Heart left ventricle (tissue), 16 donors: Measurements from ENCODE around the gene ALPP. TPM values are rescaled to one million over a fixed set of nuclear protein-coding genes. Genes with fewer than 3 reads are reported as not detected.

Experiments used
- ATAC-seq, 4 donors: fragments of 200-7000 bp; cut with Tn5 transposase; one replicate each; pipeline ENCODE4 v1.9.1; 2020 to 2022; ENCODE audit warnings: moderate library complexity in 4 of 4, mild to moderate bottlenecking in 3 of 4, moderate number of reproducible peaks in 1 of 4
- DNase-seq, 5 donors: peaks; one replicate each; pipeline ENCODE4 v3.0.0-alpha.2; 2020
- H3K27ac ChIP-seq, 12 donors: fragments of 200-600 bp; sonication (generic) in 4 of 12; one replicate each; pipeline versions ENCODE4 v1.5.0 to v1.8.0; 2016 to 2022; ENCODE audit warnings: mild to moderate bottlenecking in 2 of 12
- H3K27me3 ChIP-seq, 9 donors: fragments of 200-600 bp; sonication (generic) in 2 of 9; one replicate each; pipeline versions ENCODE4 v1.5.1 to v1.8.0; 2016 to 2022; ENCODE audit warnings: mild to moderate bottlenecking in 3 of 9
- H3K36me3 ChIP-seq, 9 donors: fragments of 200-600 bp; sonication (generic) in 2 of 9; one replicate each; pipeline versions ENCODE4 v1.5.0 to v1.8.0; 2018 to 2022; ENCODE audit warnings: mild to moderate bottlenecking in 2 of 9
- H3K4me1 ChIP-seq, 12 donors: fragments of 200-600 bp; sonication (generic) in 4 of 12; one replicate each; pipeline versions ENCODE4 v1.5.0 to v1.8.0; 2016 to 2022; ENCODE audit warnings: mild to moderate bottlenecking in 3 of 12
- H3K4me3 ChIP-seq, 12 donors: fragments of 200-600 bp; sonication (generic) in 4 of 12; one replicate each; pipeline versions ENCODE4 v1.5.0 to v1.8.0; 2017 to 2022; ENCODE audit warnings: mild to moderate bottlenecking in 9 of 12, moderate library complexity in 4 of 12
- H3K9me3 ChIP-seq, 12 donors: fragments of 200-600 bp; sonication (generic) in 4 of 12; one replicate each; pipeline versions ENCODE4 v1.5.0 to v1.8.0; 2016 to 2022; ENCODE audit warnings: mild to moderate bottlenecking in 1 of 12
- POLR2A ChIP-seq, 2 donors: fragments of 450-650 bp; IDR thresholded peaks; one replicate each; pipeline ENCODE4 v1.6.1; 2017; ENCODE audit warnings: antibody characterized with exemption in 2 of 2, mild to moderate bottlenecking in 2 of 2, moderate library complexity in 2 of 2
- WGBS, 4 donors: extraction: QIAGEN DNeasy Blood & Tissue Kit in 2 of 4; methylation state at CpG; one replicate each; pipeline versions ENCODE4 v1.1.5 to v1.1.7; 2013 to 2018; 5-methylcytosine and 5-hydroxymethylcytosine counted together
- intact Hi-C, 10 donors: fragments of 100-400 bp; cut with DNase I; formaldehyde crosslinking; loops; one replicate each; pipeline versions ENCODE4 v1.11.1 to v1.14.2; 2022
- polyA plus RNA-seq, 2 donors: library from polyadenylated mRNA; stranded (reverse); fragments of 200-250 nt; gene quantifications; one replicate each; pipeline ENCODE4 v1.2.3, GENCODE V29; 2013
- total RNA-seq, 9 donors: library from RNA; depleted of rRNA in 2 of 9; stranded (reverse); fragments of >200 nt in 2 of 9; fragmentation: NEBNext Ultra II Directional in 3 of 9; extraction: Animal tissue kit (Norgen Biotek cat#: 25700) in 3 of 9; gene quantifications; one replicate each; pipeline versions ENCODE4 v1.1.0 to v1.2.4, GENCODE V29; 2016 to 2023
- TF ChIP-seq, protein P1 (sequence below), 12 donors: fragments of 200-600 bp; sonication (generic) in 4 of 12; IDR thresholded peaks; one replicate each; pipeline versions ENCODE4 v1.5.0 to v1.8.0; 2018 to 2022; ENCODE audit warnings: antibody characterized with exemption in 12 of 12, mild to moderate bottlenecking in 5 of 12
- donor health status: ischemic (EF 13 %, LVEDD 7.1; RV severe dilation, severe dysfunction).
- donor health status: healthy with polysubstance abuse.
- donor health status: DM: no; HTN: yes; CAD: no.
- donor health status: DM: no; HTN: no; CAD: no.
- donor health status: ischemic (EF 25% LVEDD 6.9; RV normal size, moderate dysfunction).
- donor health status: ischemic (EF 25% LVEDD 5.7; RV mildly dilated, moderate dysfunction).
- donor health status: healthy.
- donor health status: DM: yes; HTN: yes; CAD: no.
- donor health status: ischemic (EF 35%, LVEDD 5.7; RV mildly dilated, moderate dysfunction).
- donor health status: nonischemic (EF 11% LVEDD 7.7; RV severe dilation, severe dysfunction).
- donor health status: DM: yes; HTN: yes; CAD: no.
- donor health status: PGD.
- donor health status: ischemic (EF 29% LVEDD 5.4; RV normal size, mild dysfunction).
- donor health status: nonischemic (EF 23%, LVEDD 6.1; RV moderate dilation, normal function).

ALPP gene
- total and polyA plus RNA-seq, 11 donors: not detected

DNA sequence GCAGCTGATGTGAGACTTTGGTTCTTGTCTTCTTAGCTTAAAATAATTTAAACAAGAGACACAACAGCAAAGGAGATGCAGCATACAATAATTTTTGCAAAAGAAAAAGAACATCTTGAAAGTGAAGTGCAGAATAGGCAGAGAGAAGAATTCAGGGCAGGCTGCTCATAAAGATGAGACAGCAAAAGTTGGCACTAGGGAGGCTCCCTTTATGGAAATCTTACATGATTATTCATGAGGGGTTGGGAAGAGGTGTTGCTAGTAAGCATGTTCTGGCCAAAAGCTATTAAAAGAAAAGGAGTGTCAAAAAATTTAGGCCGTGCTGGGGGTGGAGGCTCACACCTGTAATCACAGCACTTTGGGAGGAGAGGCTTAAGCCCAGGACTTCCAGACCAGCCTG, 4.2 kb upstream of the ALPP start:
- no peak for DNase-seq

DNA sequence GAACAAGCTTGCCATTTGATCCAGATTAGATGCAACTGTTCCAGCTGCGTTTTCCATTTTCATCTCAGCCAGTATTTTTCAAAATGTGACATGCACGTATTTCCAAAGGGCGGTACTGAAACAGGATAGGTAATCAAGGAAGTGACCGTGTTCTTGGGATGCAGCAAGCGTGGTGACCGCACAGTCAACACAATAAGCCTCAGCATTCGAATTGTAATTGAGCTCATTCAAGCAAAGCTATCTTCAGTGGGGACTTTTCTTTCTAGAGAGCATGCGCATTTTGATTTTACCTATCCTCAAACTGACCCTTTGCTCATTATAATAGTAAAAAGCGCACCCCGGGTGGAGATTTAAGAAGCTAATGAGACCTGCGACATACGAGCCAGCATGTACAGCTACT, 3.4 kb upstream of the ALPP start:
- Histone ChIP-seq H3K27ac (no peak overlapping the region), H3K27me3 (peaks cover 0 to 9% (median 0%) of the 10 kb centered on the region in 9 donors), H3K4me1 (no peaks in the 10 kb centered on the region), H3K9me3 (no peaks in the 10 kb centered on the region), H3K4me3 (no peak overlapping the region), H3K36me3 (no peaks in the 10 kb centered on the region)
- TF ChIP-seq, protein P1, sequence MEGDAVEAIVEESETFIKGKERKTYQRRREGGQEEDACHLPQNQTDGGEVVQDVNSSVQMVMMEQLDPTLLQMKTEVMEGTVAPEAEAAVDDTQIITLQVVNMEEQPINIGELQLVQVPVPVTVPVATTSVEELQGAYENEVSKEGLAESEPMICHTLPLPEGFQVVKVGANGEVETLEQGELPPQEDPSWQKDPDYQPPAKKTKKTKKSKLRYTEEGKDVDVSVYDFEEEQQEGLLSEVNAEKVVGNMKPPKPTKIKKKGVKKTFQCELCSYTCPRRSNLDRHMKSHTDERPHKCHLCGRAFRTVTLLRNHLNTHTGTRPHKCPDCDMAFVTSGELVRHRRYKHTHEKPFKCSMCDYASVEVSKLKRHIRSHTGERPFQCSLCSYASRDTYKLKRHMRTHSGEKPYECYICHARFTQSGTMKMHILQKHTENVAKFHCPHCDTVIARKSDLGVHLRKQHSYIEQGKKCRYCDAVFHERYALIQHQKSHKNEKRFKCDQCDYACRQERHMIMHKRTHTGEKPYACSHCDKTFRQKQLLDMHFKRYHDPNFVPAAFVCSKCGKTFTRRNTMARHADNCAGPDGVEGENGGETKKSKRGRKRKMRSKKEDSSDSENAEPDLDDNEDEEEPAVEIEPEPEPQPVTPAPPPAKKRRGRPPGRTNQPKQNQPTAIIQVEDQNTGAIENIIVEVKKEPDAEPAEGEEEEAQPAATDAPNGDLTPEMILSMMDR (IDR thresholded peaks at IDR 0.05): no peak
- TF ChIP-seq POLR2A (IDR thresholded peaks at IDR 0.05): no peak
- intact Hi-C loops: no loop called here
- whole genome bisulfite sequencing, 4 donors: 60 to 68% (median 65%) methylated on average over 12 of the region's 12 CpGs
- ATAC-seq: no peak
- DNase-seq: no peak

More for the DNA sequence above, 4.2 kb upstream of the ALPP start:
- Histone ChIP-seq H3K4me3 (no peak overlapping the region), H3K4me1 (no peaks in the 10 kb centered on the region), H3K36me3 (no peaks in the 10 kb centered on the region), H3K27ac (no peak overlapping the region), H3K27me3 (peaks cover 0 to 9% (median 0%) of the 10 kb centered on the region in 9 donors), H3K9me3 (no peaks in the 10 kb centered on the region)
- ATAC-seq: no peak
- TF ChIP-seq, protein P1 (IDR thresholded peaks at IDR 0.05): no peak
- no peak for TF ChIP-seq POLR2A (IDR thresholded peaks at IDR 0.05)
- intact Hi-C loops: no loop called here
- 45 to 91% (median 85%) methylated on average over 1 of the region's 1 CpG for WGBS, 4 donors

DNA sequence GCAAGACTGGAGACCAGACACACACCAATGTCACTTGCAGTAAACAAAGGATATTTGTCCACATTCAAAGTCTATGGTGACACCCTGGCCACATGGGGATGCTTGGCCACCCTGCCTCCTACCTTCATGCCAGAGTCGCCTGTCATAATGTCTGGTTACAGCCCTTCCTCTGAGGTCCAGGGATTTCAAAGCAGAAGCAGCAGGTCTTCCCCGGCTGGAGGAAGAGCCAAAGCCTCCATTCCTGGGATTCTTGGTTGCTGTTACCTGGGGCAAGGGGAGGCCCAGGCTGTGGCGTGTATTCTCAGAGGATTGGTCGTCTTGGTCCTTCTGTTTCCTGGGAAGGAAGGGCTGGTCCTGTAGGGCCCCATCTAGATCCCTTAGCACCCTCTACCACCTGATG, 2.3 kb upstream of the ALPP start:
- ATAC-seq (no peak), DNase-seq (no peak)
- peaks cover 0 to 12% (median 3%) of the 10 kb centered on the region in 9 donors for H3K27me3 ChIP-seq
- WGBS, 4 donors: 79 to 87% (median 84%) methylated on average over 4 of the region's 4 CpGs
- H3K4me1 ChIP-seq: no peaks in the 10 kb centered on the region
- H3K27ac ChIP-seq: no peak overlapping the region
- H3K4me3 ChIP-seq: no peak overlapping the region
- H3K36me3 ChIP-seq: no peaks in the 10 kb centered on the region
- TF ChIP-seq, protein P1 (IDR thresholded peaks at IDR 0.05): no peak
- no peak for TF ChIP-seq POLR2A (IDR thresholded peaks at IDR 0.05)
- intact Hi-C loops: no loop called here
- no peaks in the 10 kb centered on the region for H3K9me3 ChIP-seq

DNA sequence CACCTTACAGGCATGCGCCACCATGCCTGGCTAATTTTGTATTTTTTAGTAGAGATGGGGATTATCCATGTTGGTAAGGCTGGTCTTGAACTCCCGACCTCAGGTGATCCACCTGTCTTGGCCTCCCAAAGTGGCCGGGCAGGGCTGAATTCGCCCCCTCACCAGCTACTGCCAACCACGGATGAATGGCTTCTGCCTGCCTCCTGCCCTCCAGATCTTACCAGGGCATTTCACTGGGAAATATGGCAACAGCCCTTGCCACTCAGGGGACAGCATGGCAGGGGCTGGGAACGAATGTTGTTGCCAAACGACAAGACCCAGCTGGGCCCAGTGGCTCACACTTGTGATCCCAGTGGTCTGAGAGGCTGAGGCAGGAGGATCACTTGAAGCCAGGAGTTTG, 1.8 kb upstream of the ALPP start:
- TF ChIP-seq, protein P1 (IDR thresholded peaks at IDR 0.05): no peak
- TF ChIP-seq POLR2A (IDR thresholded peaks at IDR 0.05): no peak

More for the DNA sequence above, 1.8 kb upstream of the ALPP start:
- Histone ChIP-seq H3K27ac (no peak overlapping the region), H3K9me3 (no peaks in the 10 kb centered on the region), H3K4me3 (no peak overlapping the region), H3K27me3 (peaks cover 4 to 16% (median 7%) of the 10 kb centered on the region in 9 donors), H3K4me1 (no peaks in the 10 kb centered on the region), H3K36me3 (no peaks in the 10 kb centered on the region)
- ATAC-seq (no peak), DNase-seq (no peak)
- intact Hi-C loops: no loop called here
- 78 to 87% (median 83%) methylated on average over 4 to 7 of the region's 7 CpGs for WGBS, 4 donors
